NCI-H526 (cell line): ENCODE measurements around the gene NKX3-2.

Experiments
- DNase-seq, 2 experiments: peaks; one replicate each; lab custom pipeline; 2025; lab: John Stamatoyannopoulos, UW

The NKX3-2 gene

GRCh38 chr4:13498469-13498868 is 45.8 kb downstream of the NKX3-2 start:
- no peak for DNase-seq

DNA sequence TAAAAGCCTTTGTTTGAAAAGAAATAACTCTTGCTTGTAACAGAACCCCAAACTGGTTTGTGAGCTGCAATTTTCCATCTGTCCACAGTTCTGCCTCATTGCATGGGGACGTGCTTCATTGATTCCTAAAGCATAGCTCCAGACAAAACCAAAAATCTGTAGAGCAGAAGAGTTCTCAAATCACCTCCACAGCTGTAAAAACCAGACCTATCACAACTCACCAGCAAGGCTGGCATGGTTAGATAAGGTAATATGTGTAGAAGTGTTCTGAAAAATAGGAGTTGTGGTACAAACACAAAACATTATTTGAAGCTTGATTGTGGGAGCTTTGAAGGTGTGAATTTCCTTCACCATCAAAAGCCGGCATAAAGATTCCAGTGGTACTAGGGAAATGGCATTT is 47.7 kb downstream of the NKX3-2 start:
- DNase-seq: no peak

DNA sequence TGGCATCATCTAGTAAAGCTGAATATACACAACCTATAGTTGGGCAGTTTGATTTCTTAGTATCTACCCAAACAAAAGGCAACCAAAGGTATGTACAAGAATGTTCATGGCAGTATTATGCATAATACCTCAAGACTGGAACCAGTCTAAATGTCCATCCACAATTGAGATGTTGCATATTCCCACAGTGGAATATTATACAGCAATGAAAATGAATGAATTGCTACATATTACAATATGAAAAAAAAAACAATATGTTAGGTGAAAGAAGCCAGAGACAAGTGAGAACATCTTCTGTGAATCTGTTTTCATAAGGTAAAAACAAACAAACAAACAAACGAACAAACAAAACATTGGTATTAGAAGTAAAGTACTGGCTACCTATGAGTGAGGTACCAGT is 48.6 kb downstream of the NKX3-2 start:
- DNase-seq: no peak

DNA sequence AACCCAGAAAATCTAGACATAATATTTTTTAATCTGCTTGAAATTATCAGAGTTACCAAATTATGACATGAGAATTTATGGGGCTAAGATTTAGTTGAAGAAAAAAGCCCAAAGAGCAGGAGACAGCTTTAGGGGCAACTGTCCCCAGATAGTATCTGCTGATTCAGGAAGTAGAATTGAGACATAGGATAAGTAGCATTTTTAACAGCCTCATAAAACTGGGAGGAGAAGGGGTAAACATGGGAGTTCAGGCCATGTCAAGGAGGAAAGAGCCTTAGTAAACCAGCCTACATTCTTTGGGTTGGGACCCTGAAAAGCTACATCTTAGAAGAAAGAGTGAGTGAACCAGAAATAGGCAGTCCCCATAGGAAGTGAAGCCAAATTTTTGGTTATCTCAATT is 50.5 kb downstream of the NKX3-2 start:
- DNase-seq: no peak

DNA sequence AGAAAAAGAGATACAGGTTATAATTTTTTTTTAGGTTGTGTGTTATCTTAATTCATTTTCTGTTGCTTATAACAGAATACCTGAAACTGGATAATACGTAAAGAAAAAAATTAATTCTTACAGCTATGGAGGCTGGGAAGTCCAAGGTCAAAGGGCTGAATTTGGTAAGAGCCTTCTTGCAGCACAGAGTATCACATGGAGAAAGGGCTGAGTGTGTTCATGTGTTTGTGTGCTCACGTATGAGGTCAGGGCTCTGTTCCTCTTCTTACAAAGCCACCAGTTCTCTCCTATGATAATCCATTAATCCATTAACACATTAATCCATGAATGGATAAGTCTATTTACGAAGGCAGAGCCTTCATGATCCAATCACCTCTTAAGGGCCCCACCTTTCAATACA is 51.6 kb downstream of the NKX3-2 start:
- no peak for DNase-seq
